ENCODE data around the gene DNAH9.

DNA sequence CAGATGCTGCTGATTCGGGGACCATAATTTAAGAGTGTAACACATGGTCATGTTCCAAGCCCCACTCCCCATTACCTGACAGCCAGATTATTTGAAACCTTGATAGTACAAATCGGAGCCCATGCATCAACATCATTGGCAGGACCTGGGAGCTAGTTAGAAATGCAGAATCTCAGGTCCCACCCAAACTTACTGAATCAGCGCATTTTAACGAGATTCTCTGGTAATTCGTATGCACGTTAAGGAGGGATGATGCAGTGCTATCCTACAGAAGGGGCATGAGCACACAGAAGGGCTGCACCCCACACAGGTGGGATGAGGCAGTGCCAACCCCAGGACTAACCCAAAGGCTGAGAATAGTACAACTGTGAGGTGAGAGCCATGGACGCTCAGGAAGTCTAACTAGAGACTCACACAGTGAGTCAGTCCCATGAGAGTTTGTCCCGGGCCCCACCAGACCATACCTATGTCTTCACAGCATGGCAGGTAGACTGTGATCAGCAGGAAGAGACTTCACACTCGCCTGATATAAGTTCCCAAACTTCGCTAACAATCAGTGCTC lies 334.1 kb downstream of the DNAH9 start:
- TF ChIP-seq, protein P1, sequence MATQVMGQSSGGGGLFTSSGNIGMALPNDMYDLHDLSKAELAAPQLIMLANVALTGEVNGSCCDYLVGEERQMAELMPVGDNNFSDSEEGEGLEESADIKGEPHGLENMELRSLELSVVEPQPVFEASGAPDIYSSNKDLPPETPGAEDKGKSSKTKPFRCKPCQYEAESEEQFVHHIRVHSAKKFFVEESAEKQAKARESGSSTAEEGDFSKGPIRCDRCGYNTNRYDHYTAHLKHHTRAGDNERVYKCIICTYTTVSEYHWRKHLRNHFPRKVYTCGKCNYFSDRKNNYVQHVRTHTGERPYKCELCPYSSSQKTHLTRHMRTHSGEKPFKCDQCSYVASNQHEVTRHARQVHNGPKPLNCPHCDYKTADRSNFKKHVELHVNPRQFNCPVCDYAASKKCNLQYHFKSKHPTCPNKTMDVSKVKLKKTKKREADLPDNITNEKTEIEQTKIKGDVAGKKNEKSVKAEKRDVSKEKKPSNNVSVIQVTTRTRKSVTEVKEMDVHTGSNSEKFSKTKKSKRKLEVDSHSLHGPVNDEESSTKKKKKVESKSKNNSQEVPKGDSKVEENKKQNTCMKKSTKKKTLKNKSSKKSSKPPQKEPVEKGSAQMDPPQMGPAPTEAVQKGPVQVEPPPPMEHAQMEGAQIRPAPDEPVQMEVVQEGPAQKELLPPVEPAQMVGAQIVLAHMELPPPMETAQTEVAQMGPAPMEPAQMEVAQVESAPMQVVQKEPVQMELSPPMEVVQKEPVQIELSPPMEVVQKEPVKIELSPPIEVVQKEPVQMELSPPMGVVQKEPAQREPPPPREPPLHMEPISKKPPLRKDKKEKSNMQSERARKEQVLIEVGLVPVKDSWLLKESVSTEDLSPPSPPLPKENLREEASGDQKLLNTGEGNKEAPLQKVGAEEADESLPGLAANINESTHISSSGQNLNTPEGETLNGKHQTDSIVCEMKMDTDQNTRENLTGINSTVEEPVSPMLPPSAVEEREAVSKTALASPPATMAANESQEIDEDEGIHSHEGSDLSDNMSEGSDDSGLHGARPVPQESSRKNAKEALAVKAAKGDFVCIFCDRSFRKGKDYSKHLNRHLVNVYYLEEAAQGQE (IDR thresholded peaks at IDR 0.05), result no peak
- TF ChIP-seq MAFK (IDR thresholded peaks at IDR 0.05; ENCODE audit: partially characterized antibody) (peak; percentile 73), RCOR1 (IDR thresholded peaks at IDR 0.05; ENCODE audit: low read depth, low read length) (no peak), CBX2 (IDR thresholded peaks at IDR 0.05; ENCODE audit: borderline replicate concordance, low read depth) (no peak), POLR2A (IDR thresholded peaks at IDR 0.05; ENCODE audit: low read length) (no peak), RNF2 (IDR thresholded peaks at IDR 0.05; ENCODE audit: borderline replicate concordance, low read depth) (no peak)
- TF ChIP-seq, protein P2, sequence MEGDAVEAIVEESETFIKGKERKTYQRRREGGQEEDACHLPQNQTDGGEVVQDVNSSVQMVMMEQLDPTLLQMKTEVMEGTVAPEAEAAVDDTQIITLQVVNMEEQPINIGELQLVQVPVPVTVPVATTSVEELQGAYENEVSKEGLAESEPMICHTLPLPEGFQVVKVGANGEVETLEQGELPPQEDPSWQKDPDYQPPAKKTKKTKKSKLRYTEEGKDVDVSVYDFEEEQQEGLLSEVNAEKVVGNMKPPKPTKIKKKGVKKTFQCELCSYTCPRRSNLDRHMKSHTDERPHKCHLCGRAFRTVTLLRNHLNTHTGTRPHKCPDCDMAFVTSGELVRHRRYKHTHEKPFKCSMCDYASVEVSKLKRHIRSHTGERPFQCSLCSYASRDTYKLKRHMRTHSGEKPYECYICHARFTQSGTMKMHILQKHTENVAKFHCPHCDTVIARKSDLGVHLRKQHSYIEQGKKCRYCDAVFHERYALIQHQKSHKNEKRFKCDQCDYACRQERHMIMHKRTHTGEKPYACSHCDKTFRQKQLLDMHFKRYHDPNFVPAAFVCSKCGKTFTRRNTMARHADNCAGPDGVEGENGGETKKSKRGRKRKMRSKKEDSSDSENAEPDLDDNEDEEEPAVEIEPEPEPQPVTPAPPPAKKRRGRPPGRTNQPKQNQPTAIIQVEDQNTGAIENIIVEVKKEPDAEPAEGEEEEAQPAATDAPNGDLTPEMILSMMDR (IDR thresholded peaks at IDR 0.05), result no peak
- TF ChIP-seq, protein P3, sequence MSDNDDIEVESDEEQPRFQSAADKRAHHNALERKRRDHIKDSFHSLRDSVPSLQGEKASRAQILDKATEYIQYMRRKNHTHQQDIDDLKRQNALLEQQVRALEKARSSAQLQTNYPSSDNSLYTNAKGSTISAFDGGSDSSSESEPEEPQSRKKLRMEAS (IDR thresholded peaks at IDR 0.05), result no peak
